ENCODE data around the gene CSNK2A1.

DNA sequence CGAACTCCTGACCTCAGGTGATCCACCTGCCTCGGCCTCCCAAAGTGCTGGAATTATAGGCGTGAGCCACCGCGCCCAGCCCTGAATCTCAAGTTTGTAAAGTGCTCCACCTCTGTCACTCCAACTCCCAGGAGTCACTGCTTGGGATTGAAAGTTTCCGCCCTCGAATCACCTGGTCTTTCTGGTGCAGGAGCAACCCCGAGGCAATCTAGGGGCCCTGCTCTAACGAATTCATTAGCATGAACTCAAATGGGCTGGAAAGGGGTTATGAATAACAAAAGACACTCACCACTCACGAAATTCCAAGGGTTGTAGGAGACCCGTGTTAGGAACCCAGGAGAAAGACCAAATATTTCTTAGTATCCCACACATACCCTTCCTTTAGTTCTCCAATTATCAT lies 109.4 kb downstream of the CSNK2A1 start:
- TF ChIP-seq POLR2AphosphoS5 (IDR thresholded peaks at IDR 0.05; ENCODE audit: borderline replicate concordance, low read depth, low read length), result no peak
- no peak for TF ChIP-seq EZH2 (IDR thresholded peaks at IDR 0.05)
- TF ChIP-seq FOXP2 (optimal IDR thresholded peaks at IDR 0.05; ENCODE audit: control extremely low read depth, extremely low read length, insufficient read depth), result no peak

All from SK-N-MC (cell line).